OCI-LY7 (cell line): Measurements from ENCODE around the gene AGBL3.

Source experiments
- CTCF ChIP-seq: fragments of 200-600 bp; sonication (generic); conservative IDR thresholded peaks from 2 replicates; pipeline ENCODE4 v1.5.1; 2014; ENCODE audit warnings: mild to moderate bottlenecking, antibody characterized with exemption, low read length, moderate library complexity, mixed read lengths
- EZH2phosphoT487 ChIP-seq: fragments of 200-600 bp; sonication (generic); IDR thresholded peaks from 2 replicates; pipeline ENCODE4 v1.6.1; 2018; ENCODE audit warnings: low read depth, borderline replicate concordance, mild to moderate bottlenecking, mixed run types, antibody characterized with exemption, low read length, moderate library complexity, mixed read lengths

- no peak for TF ChIP-seq CTCF
- no peak for TF ChIP-seq EZH2phosphoT487
Observed at GRCh38 chr7:135150072-135150782, 163.9 kb downstream of the AGBL3 start.
